Stimulated activated CD4-positive, alpha-beta T cell treated with anti-CD3 and anti-CD28 coated beads, Interleukin-2, amount 100 ng/mL, for 24 hours (primary cell): ENCODE results near the gene VPREB3.
"Not testable (repeated sequence)": the region's sequence is repeated elsewhere in the genome, so short reads cannot be mapped to it uniquely, and the experiment has no call there.

Source experiments
- DNase-seq, 2 donors: peaks; one replicate each; pipeline ENCODE4 v3.0.0-alpha.2; 2020

Gene VPREB3

GRCh38 chr22:23763954-23764353, 9.7 kb upstream of the VPREB3 start:
- no peak for DNase-seq

- DNase-seq = peak; percentile 62 to 71
Measured at GRCh38 chr22:23763579-23763945, 9.3 kb upstream of the VPREB3 start.

DNA sequence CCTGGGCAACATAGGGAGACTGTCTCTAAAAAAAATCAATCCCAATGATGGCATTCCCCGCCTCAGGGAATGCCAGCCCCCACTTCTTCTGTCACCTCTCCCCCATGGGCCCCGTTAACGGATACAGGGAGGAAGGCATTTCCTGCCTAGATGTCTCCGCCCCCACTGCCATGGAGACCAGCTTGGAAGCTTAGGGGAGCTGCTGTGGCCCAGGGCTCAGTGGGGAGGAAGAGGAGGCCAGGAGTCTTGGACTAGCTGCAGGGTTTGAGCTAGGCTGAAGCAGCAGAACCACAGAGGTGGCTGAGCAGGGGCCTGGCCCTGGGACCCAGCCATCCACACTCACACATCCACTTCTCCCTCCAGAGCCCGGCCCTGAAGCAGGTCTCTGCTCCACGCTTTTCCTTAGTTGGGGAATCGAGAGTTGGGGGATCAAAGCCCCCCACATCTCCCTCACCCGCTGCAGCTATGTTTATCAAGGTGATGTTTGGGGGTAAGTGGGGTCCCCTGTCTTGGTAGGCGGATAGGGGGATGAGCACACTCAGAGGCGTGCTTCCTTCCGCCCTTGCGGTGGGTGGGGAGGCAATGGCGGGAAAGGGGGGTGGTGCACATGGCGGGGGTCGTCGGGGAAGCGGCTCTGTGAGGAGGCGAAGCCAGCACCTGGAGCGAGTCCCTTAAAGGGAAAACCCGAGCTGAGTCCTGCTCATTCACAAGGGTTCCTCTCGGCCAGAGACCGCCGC, 8.8 kb upstream of the VPREB3 start, which contains the start of gene C22orf15:
Gene C22orf15 (plus strand): TSS at position 149 of the 737 bp plus-strand sequence. CDS start 317 bp downstream, at position 466.
- peak in 1 of 2 donors; percentile 29 for DNase-seq

GRCh38 chr22:23760056-23760455, 5.8 kb upstream of the VPREB3 start:
- DNase-seq = no peak

GRCh38 chr22:23759566-23759965, 5.3 kb upstream of the VPREB3 start:
- DNase-seq = no peak

DNA sequence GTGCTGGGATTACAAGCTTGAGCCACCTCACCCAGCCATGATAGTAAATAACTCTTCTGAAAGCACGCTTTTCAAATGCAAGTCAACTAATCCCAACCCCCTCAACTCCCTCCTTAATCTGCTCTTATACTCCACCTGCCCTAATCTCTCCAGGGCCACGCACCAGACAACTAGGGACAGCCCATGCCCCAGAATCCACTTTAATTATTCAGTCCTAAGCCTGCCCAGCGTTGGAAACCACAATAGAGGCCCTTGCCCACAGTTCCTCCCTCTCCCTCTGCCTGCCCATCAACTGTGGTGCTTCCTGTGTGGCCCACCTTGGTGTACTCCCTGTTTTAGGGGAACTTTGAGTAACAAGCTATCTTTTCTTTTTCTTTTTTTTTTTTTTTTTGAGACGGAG, 2.7 kb upstream of the VPREB3 start:
- DNase-seq = no peak

- DNase-seq = no peak
Measured at GRCh38 chr22:23755711-23756110, 1.5 kb upstream of the VPREB3 start.

DNA sequence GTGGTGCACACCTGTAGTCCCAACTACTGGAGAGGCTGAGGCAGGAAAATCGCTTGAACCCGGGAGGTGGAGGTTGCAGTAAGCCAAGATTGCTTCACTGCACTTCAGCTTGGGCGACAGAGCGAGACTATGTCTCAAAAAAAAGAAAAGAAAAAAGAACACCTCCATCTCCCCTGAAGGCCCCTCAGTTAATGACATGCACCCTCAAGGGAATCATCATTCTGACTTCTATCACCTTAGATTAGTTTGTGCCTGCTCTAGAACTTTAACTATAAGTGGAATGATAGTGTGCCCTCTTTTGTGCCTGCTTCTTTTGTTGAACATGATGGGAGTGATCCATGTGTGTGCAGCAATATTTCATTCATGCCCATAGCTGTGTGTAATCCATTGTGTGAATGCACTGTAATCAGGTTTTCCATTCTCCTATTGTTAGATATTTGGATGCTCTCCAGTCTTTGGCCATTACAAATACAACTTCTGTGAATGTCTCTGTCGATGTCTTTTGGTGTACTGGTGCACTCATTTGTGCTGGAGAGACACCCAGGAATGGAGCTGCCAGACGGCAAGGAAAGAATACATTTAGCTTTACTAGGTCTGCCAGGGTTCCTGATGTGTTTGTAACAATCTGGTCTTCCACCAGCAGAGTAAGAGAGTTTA, 883 bp upstream of the VPREB3 start:
- no peak for DNase-seq

DNA sequence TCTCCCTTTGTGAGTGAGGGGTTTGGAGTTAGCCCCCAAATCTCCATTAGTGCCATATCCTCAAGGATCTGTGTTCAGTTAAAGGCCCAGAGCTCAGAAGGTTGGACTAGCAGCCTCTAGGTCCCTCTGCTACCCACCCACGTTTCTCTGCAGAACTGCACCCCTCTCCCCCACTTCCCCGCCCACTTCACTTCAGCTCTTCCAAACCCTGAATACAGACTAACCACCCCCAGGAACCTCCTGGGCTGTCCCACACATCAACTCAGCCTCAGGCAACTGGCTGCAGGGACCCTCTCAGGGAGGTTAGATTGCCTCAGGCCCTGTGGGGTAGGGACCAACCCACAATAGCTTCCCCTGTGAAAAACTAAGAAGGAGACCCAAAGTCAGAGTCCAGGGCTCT, 840 bp downstream of the VPREB3 start:
- no peak for DNase-seq

DNA sequence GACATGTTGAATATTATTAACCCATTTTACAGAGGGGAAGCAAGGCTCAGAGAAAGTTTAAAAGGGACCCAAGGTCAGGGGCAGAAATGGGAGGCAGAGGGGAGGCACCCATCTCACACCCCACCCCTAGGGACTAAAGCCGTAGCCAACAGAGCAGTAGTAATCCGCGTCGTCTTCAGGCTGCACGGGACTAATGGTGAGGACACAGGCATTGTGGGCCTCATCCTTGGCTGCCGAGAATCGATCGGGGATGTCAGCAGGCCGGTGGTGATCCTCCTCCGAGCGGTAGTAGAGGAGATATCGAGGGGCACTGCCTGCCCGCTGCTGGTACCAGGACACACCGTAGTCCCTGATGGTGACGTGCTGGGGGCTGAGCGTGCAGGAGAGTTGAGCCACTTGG, 1.5 kb downstream of the VPREB3 start:
- no peak for DNase-seq

DNA sequence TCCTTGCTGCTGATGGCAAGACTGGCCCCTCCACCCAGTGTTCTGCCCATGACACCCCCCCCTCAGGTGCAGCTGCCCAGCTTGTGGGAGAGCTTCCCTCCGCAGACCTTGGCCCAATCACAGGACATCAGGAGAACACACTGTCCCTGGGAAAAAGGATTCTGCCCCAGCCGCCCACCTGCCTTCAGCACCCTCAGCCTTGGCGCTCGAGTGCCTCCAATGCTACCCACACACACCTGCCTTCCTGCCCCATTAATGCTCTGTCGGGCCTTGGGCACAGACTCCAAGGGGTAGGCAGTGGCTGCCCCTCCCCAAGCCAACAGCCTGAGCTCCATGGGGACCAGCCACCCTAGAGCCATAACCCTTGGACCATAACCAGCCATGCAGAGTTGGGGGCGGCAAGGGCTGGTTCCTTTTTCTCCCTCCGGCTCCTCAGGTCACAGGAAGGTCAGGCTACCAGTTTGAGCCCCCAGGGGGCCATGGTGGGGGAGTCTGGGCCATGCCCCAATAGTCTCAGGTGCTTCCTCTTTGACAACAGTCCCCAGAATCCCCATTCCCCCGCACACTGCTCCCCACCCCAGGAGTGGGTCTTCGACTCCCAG, 2.0 kb downstream of the VPREB3 start:
- no peak for DNase-seq

- no peak for DNase-seq
Measured at GRCh38 chr22:23751441-23751996, 2.7 kb downstream of the VPREB3 start.

DNA sequence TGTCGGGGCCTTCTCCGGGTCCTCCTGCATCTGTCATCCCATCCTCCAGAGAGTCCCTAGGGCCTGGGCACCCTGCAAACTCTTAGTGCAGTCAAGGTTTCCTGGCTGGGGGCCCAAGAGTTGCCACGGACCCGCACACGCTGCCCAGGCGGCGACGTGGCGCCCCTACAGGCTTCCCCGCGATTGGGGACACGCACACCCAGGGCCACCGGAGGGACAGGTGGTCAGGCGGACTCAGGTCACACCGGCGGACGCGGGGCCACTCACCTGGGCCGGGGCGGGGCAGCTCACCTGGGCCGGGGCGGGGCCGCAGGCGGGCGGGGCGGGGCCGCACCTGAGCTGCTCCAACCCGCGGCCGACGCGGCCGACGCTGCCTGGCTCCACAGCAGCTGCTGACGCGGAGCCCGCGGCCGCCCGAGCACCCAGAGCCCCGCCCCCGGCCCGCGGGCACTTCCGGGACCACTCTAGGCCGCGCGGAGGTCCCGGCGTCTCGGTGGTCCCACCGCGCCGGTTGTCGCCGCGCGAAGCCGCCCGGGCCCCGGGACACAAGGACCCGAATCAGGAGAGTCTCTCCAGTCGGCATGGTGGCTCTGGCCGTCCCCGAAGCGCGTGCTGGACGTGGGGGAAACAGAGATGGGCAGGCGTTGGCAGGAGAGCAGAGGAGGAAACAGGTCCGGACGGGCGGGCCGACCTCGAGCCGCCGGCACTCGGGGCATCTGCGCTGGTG, 3.3 kb downstream of the VPREB3 start, which contains the start of gene ZNF70:
Gene ZNF70 (minus strand): TSS at position 399 of the 727 bp plus-strand sequence. CDS start 5,972 bp downstream, outside the sequence.
- peak; percentile 82 to 85 for DNase-seq

DNA sequence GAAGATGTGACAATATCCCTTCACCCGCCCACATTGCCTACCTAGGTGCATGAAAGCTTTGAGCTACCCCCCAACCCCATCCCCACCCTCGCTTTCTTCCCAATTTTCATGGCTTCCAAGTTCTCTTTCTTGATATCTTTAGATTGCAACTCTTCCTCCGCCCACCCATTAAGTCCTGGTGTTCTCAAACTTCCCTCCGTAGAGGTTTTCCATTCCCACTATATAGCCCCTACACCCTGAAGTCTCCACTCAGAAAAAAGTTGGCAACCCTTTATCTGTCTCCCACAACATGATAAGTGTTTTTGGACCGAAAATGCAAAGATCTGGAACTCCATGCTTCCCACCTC, 3.9 kb downstream of the VPREB3 start:
- DNase-seq = no peak

- no peak for DNase-seq
Measured at GRCh38 chr22:23749841-23750301, 4.4 kb downstream of the VPREB3 start.

- DNase-seq = no peak
Measured at GRCh38 chr22:23745791-23746190, 8.4 kb downstream of the VPREB3 start.

DNA sequence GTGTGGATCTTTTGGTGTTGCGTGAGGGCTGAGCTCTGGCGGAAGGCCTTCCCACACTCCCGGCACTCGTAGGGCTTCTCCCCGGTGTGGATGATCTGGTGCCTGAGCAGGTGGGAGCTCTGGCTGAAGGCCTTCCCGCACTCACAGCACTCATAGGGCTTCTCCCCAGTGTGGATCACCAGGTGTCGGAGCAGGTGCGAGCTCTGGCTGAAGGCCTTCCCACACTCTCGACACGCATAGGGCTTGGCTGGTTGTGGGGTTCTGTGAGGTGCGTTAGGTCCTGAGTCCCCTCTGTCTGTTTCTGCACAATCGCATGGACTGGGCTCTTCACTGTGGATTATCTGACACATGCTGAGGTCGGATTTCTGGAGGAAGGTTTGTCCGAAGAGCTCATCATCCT, 9.7 kb downstream of the VPREB3 start:
- no peak for DNase-seq

- DNase-seq = no peak
Measured at GRCh38 chr22:23744001-23744400, 10.2 kb downstream of the VPREB3 start.

- DNase-seq = no peak
Measured at GRCh38 chr22:23743303-23743705, 10.9 kb downstream of the VPREB3 start.

GRCh38 chr22:23742505-23743264, 11.5 kb downstream of the VPREB3 start:
- DNase-seq = no peak

GRCh38 chr22:23737696-23738095, 16.5 kb downstream of the VPREB3 start:
- no peak for DNase-seq

GRCh38 chr22:23728108-23728507, 26.1 kb downstream of the VPREB3 start:
- DNase-seq = not testable (repeated sequence)
